AG04450 (cell line): ENCODE results near the gene EP400. TPM values are rescaled to one million over a fixed set of nuclear protein-coding genes. Genes with fewer than 3 reads are reported as not detected.

Experiments used
- CTCF ChIA-PET: fragments of 300-600, 350-600 bp; formaldehyde crosslinking; extraction: SDS; loops from one replicate; lab custom pipeline; 2022; ENCODE audit warnings: antibody characterized with exemption, inconsistent platforms; lab: Charles Lee
- POLR2A ChIA-PET: fragments of 350-600 bp; formaldehyde crosslinking; extraction: SDS; loops from one replicate; lab custom pipeline; 2021; ENCODE audit warnings: antibody characterized with exemption, inconsistent platforms; lab: Yijun Ruan, JAX
- DNase-seq: peaks from one replicate; pipeline ENCODE4 v3.0.0-alpha.2; 2011; ENCODE audit warnings: low read depth, low spot score
- H3K27ac ChIP-seq: one replicate; pipeline ENCODE4 v1.5.1; 2012; ENCODE audit warnings: low read depth, low read length, control low read depth
- H3K27me3 ChIP-seq: one replicate; pipeline ENCODE4 v1.6.0; 2012; ENCODE audit warnings: low read length; ENCODE audit not compliant: control insufficient read depth, insufficient read depth
- H3K4me3 ChIP-seq: 2 replicates; pipeline ENCODE4 v1.5.1; 2011; ENCODE audit warnings: mild to moderate bottlenecking, low read depth, low read length, control low read depth
- H3K9me3 ChIP-seq: 2 replicates; pipeline ENCODE4 v1.5.1; 2012; ENCODE audit warnings: low read length; ENCODE audit not compliant: control insufficient read depth, insufficient read depth
- CTCF ChIP-seq: IDR thresholded peaks from 2 replicates; pipeline ENCODE4 v1.5.1; 2011; ENCODE audit warnings: low read depth, low read length, control low read depth, inconsistent platforms
- polyA plus RNA-seq: library from polyadenylated mRNA; depleted of rRNA; stranded (reverse); fragments of >200 nt; gene quantifications from 2 replicates; pipeline ENCODE4 v1.2.3, GENCODE V29; 2011

Gene EP400
- polyA plus RNA-seq, 1 experiment, result 5.4 TPM

- ChIA-PET POLR2A (no interaction called here), CTCF (no interaction called here)
- Histone ChIP-seq H3K4me3 (no peak overlapping the region), H3K9me3 (no peaks in the 10 kb centered on the region; the same call in 1 of the 2 replicates), H3K27me3 (no peaks in the 10 kb centered on the region), H3K27ac (no peak overlapping the region)
- no peak for DNase-seq
- TF ChIP-seq CTCF, result no peak
Observed at GRCh38 chr12:131941987-131942341, 7.8 kb upstream of the EP400 start.

GRCh38 chr12:131942671-131943070, 7.1 kb upstream of the EP400 start:
- no peak for DNase-seq
- H3K27ac ChIP-seq, result no peak overlapping the region
- H3K9me3 ChIP-seq, result no peaks in the 10 kb centered on the region; the same call in 1 of the 2 replicates
- CTCF ChIA-PET, result no interaction called here
- no peak overlapping the region for H3K4me3 ChIP-seq
- no peak for TF ChIP-seq CTCF
- H3K27me3 ChIP-seq, result no peaks in the 10 kb centered on the region
- POLR2A ChIA-PET, result no interaction called here

GRCh38 chr12:131943389-131943788, 6.4 kb upstream of the EP400 start:
- POLR2A ChIA-PET, result no interaction called here

GRCh38 chr12:131943876-131944275, 5.9 kb upstream of the EP400 start:
- ChIA-PET POLR2A (interaction anchor here (0.7 kb wide), 1 partner anchor 135 kb away, joined by 3 read pairs; no protein-coding TSS in a partner anchor), CTCF (no interaction called here)
- Histone ChIP-seq H3K27ac (no peak overlapping the region), H3K9me3 (no peaks in the 10 kb centered on the region; the same call in 1 of the 2 replicates), H3K4me3 (no peak overlapping the region), H3K27me3 (no peaks in the 10 kb centered on the region)
- no peak for TF ChIP-seq CTCF
- DNase-seq, result no peak

More at GRCh38 chr12:131943389-131943788, 6.4 kb upstream of the EP400 start:
- H3K4me3 ChIP-seq, result no peak overlapping the region
- H3K27me3 ChIP-seq, result no peaks in the 10 kb centered on the region
- H3K27ac ChIP-seq, result no peak overlapping the region
- no peaks in the 10 kb centered on the region; the same call in 1 of the 2 replicates for H3K9me3 ChIP-seq
- TF ChIP-seq CTCF, result no peak
- CTCF ChIA-PET, result no interaction called here
- DNase-seq, result no peak

- no peak for DNase-seq
- TF ChIP-seq CTCF, result no peak
- CTCF ChIA-PET, result no interaction called here
- H3K4me3 ChIP-seq, result no peak overlapping the region
- POLR2A ChIA-PET, result no interaction called here
- no peak overlapping the region for H3K27ac ChIP-seq
- no peaks in the 10 kb centered on the region; the same call in 1 of the 2 replicates for H3K9me3 ChIP-seq
- H3K27me3 ChIP-seq, result no peaks in the 10 kb centered on the region
Observed at GRCh38 chr12:131944601-131945251, 5.0 kb upstream of the EP400 start.
